ENCODE results near the gene TXNRD2. TPM values are rescaled to one million over a fixed set of nuclear protein-coding genes. Genes with fewer than 3 reads are reported as not detected.

TXNRD2 gene
- total RNA-seq, 1 donor from 2014 or later, result 15.0 TPM

Other genes starting within 250 kb of the TXNRD2 start
- 0.35 and 1.1 TPM in 2 replicates for gene SEPTIN5, start 227.3 kb downstream of the TXNRD2 start, total RNA-seq
- gene GP1BB, start 218.3 kb downstream of the TXNRD2 start, total RNA-seq, result not detected in 2 replicates
- gene TBX1, start 181.0 kb downstream of the TXNRD2 start, total RNA-seq, result 0.17 and 0.50 TPM in 2 replicates
- gene GNB1L, start 86.9 kb downstream of the TXNRD2 start, total RNA-seq, result 4.9 and 7.3 TPM in 2 replicates
- gene RTL10, start 86.9 kb downstream of the TXNRD2 start, total RNA-seq, result 6.3 and 16.9 TPM in 2 replicates
- 246 and 480 TPM in 2 replicates for gene COMT, start within 50 bp of the TXNRD2 start, total RNA-seq
- 31.7 and 72.1 TPM in 2 replicates for gene ARVCF, start 75.0 kb upstream of the TXNRD2 start, total RNA-seq
- gene TANGO2, start 79.3 kb upstream of the TXNRD2 start, total RNA-seq, result 34.9 and 56.3 TPM in 2 replicates
- gene DGCR8, start 138.4 kb upstream of the TXNRD2 start, total RNA-seq, result 15.3 and 36.6 TPM in 2 replicates
- gene RANBP1, start 174.3 kb upstream of the TXNRD2 start, total RNA-seq, result 173 and 360 TPM in 2 replicates
- 28.8 and 29.3 TPM in 2 replicates for gene TRMT2A, start 175.4 kb upstream of the TXNRD2 start, total RNA-seq
- 2.6 and 35.3 TPM in 2 replicates for gene ZDHHC8, start 190.0 kb upstream of the TXNRD2 start, total RNA-seq
- 0.10 TPM in 1 of 2 replicates, not detected in the other for gene CCDC188, start 209.2 kb upstream of the TXNRD2 start, total RNA-seq